HFF-Myc (cell line): ENCODE measurements around the gene POU6F2.
"Not testable (repeated sequence)": the region's sequence is repeated elsewhere in the genome, so short reads cannot be mapped to it uniquely, and the experiment has no call there.

Experiments
- DNase-seq: peaks from one replicate; pipeline ENCODE4 v3.0.0-alpha.2; 2011; ENCODE audit warnings: low read depth; ENCODE audit errors: extremely low read depth
- H3K4me3 ChIP-seq: replicated peaks from 2 replicates; pipeline ENCODE4 v1.5.1; 2011; ENCODE audit warnings: low read depth, mild to moderate bottlenecking, control low read depth, low read length
- CTCF ChIP-seq: IDR thresholded peaks from 2 replicates; pipeline ENCODE4 v1.5.1; 2012; ENCODE audit warnings: mild to moderate bottlenecking, low read depth, low read length, control low read depth; ENCODE audit errors: missing control alignments

The POU6F2 gene

GRCh38 chr7:38975944-38976392 is 1.7 kb upstream of the POU6F2 start:
- TF ChIP-seq CTCF, result no peak
- no peak overlapping the region for H3K4me3 ChIP-seq
- no peak for DNase-seq

- H3K4me3 ChIP-seq, result no peak overlapping the region
- no peak for TF ChIP-seq CTCF
- DNase-seq, result no peak
Measured at GRCh38 chr7:38978491-38978890, 782 bp downstream of the POU6F2 start.

- DNase-seq, result no peak
- H3K4me3 ChIP-seq, result no peak overlapping the region
- no peak for TF ChIP-seq CTCF
Measured at GRCh38 chr7:38992203-38992602, 14.5 kb downstream of the POU6F2 start.

- TF ChIP-seq CTCF, result no peak
- no peak for DNase-seq
- no peak overlapping the region for H3K4me3 ChIP-seq
Measured at GRCh38 chr7:39001595-39001994, 23.9 kb downstream of the POU6F2 start.

- no peak overlapping the region for H3K4me3 ChIP-seq
- DNase-seq, result no peak
- no peak for TF ChIP-seq CTCF
Measured at GRCh38 chr7:39002755-39003154, 25.0 kb downstream of the POU6F2 start.

GRCh38 chr7:39005036-39005435 is 27.3 kb downstream of the POU6F2 start:
- H3K4me3 ChIP-seq, result no peak overlapping the region
- DNase-seq, result no peak
- TF ChIP-seq CTCF, result no peak

- no peak for DNase-seq
- no peak overlapping the region for H3K4me3 ChIP-seq
- TF ChIP-seq CTCF, result no peak
Measured at GRCh38 chr7:39005461-39005860, 27.8 kb downstream of the POU6F2 start.

- H3K4me3 ChIP-seq, DNase-seq: not testable (repeated sequence)
Measured at GRCh38 chr7:39013049-39013939, 35.6 kb downstream of the POU6F2 start.
